Endothelial cell of umbilical vein (primary cell): Measurements from ENCODE around the gene RTCB. TPM values are rescaled to one million over a fixed set of nuclear protein-coding genes. Genes with fewer than 3 reads are reported as not detected.

Experiments used
- BruUV-seq: library from RNA; stranded (reverse); fragments of 400-500 nt; replicated peaks from 2 replicates; lab custom pipeline; 2021; lab: Mats Ljungman, UMichigan
- CTCF ChIA-PET: fragments of 300-600, 350-600 bp; sonication (Branson Sonifier 250); formaldehyde crosslinking; loops from one replicate; lab custom pipeline; 2021; ENCODE audit warnings: antibody characterized with exemption, inconsistent platforms; lab: Charles Lee
- POLR2A ChIA-PET: fragments of 300-600, 350-600 bp; sonication (Branson Sonifier 250); formaldehyde crosslinking; loops from one replicate; lab custom pipeline; 2021; ENCODE audit warnings: antibody characterized with exemption, inconsistent platforms; lab: Charles Lee
- DNase-seq: peaks from one replicate; pipeline ENCODE4 v3.0.0-alpha.2; 2011; ENCODE audit warnings: low read depth, low spot score
- FAIRE-seq: peaks from 2 replicates; lab custom pipeline; 2011; peaks lifted over from hg19 to GRCh38; lab: Jason Lieb, UNC
- H2AFZ ChIP-seq: 2 replicates; pipeline ENCODE4 v1.6.0; 2012; ENCODE audit warnings: low read depth, low read length, control low read depth, inconsistent platforms
- H3K27ac ChIP-seq: 2 replicates; pipeline ENCODE4 v1.5.1; 2011; ENCODE audit warnings: low read depth, mild to moderate bottlenecking, control low read depth, low read length, moderate library complexity; ENCODE audit not compliant: insufficient read depth
- H3K27me3 ChIP-seq, 2 experiments: 2 replicates each; pipeline versions ENCODE4 v1.6.0 to v1.6.1; 2011; ENCODE audit warnings: low read length in 2 of 2, mixed read lengths in 1 of 2; ENCODE audit not compliant: control insufficient read depth in 2 of 2, insufficient read depth in 2 of 2
- H3K36me3 ChIP-seq, 2 experiments: 2 replicates in 1 of 2; 3 replicates in 1 of 2; pipeline ENCODE4 v1.5.1; 2011; ENCODE audit warnings: low read length in 2 of 2, mild to moderate bottlenecking in 1 of 2, moderate library complexity in 1 of 2; ENCODE audit not compliant: control insufficient read depth in 2 of 2, insufficient read depth in 2 of 2; ENCODE audit errors: extremely low read depth in 1 of 2
- H3K4me1 ChIP-seq: 3 replicates; pipeline ENCODE4 v1.5.1; 2011; ENCODE audit warnings: mild to moderate bottlenecking, low read length; ENCODE audit not compliant: control insufficient read depth, insufficient read depth; ENCODE audit errors: extremely low read depth
- H3K4me2 ChIP-seq: 2 replicates; pipeline ENCODE4 v1.6.1; 2011; ENCODE audit warnings: low read length, control low read depth, mixed read lengths; ENCODE audit not compliant: insufficient read depth
- H3K4me3 ChIP-seq, 3 experiments: fragments of 200-600 bp in 1 of 3; sonication (generic), shearing (Covaris generic) in 1 of 3; replicated peaks in 1 of 3; 2 replicates each; pipeline ENCODE4 v1.5.1; 2011 to 2016; ENCODE audit warnings: control low read depth in 3 of 3, low read length in 3 of 3, mild to moderate bottlenecking in 2 of 3, inconsistent platforms in 1 of 3, low read depth in 1 of 3, moderate library complexity in 1 of 3; ENCODE audit not compliant: insufficient read depth in 1 of 3
- H3K79me2 ChIP-seq: 2 replicates; pipeline ENCODE4 v1.6.0; 2012; ENCODE audit warnings: low read length, inconsistent platforms; ENCODE audit not compliant: control insufficient read depth, insufficient read depth
- H3K9ac ChIP-seq: replicated peaks from 2 replicates; pipeline ENCODE3; 2011; ENCODE audit warnings: low read length, control low read depth; ENCODE audit not compliant: insufficient read depth; ENCODE audit errors: extremely low read depth
- H3K9me1 ChIP-seq: replicated peaks from 3 replicates; pipeline ENCODE4 v1.6.0; 2011; ENCODE audit warnings: mild to moderate bottlenecking, low read length; ENCODE audit not compliant: control insufficient read depth, insufficient read depth; ENCODE audit errors: extremely low read depth
- H3K9me3 ChIP-seq: replicated peaks from 2 replicates; pipeline ENCODE4 v1.5.1; 2012; ENCODE audit warnings: low read length, inconsistent platforms; ENCODE audit not compliant: control insufficient read depth, insufficient read depth
- H4K20me1 ChIP-seq: replicated peaks from 2 replicates; pipeline ENCODE3; 2011; ENCODE audit warnings: mild to moderate bottlenecking, low read length; ENCODE audit not compliant: control insufficient read depth, insufficient read depth; ENCODE audit errors: extremely low read depth
- EZH2 ChIP-seq: IDR thresholded peaks from 2 replicates; pipeline ENCODE4 v1.6.1; 2012; ENCODE audit warnings: borderline replicate concordance, low read depth, mild to moderate bottlenecking, moderate library complexity, low read length, inconsistent platforms; ENCODE audit not compliant: severe bottlenecking
- FOS ChIP-seq: IDR thresholded peaks from 2 replicates; pipeline ENCODE4 v1.6.1; 2011; ENCODE audit warnings: mild to moderate bottlenecking, low read length, moderate library complexity, borderline replicate concordance; ENCODE audit not compliant: insufficient read depth
- GATA2 ChIP-seq: IDR thresholded peaks from 2 replicates; pipeline ENCODE4 v1.7.0; 2011; ENCODE audit warnings: low read depth, mild to moderate bottlenecking, moderate library complexity, mixed read lengths, low read length; ENCODE audit not compliant: insufficient read length, insufficient read depth
- JUN ChIP-seq: IDR thresholded peaks from 2 replicates; pipeline ENCODE4 v1.6.1; 2011; ENCODE audit warnings: borderline replicate concordance, low read depth; ENCODE audit not compliant: insufficient read length, insufficient read depth
- MAX ChIP-seq: IDR thresholded peaks from 2 replicates; pipeline ENCODE4 v1.6.1; 2011; ENCODE audit not compliant: insufficient read depth, insufficient read length
- MYC ChIP-seq: IDR thresholded peaks from one replicate; pipeline ENCODE4 v1.6.1; 2011; ENCODE audit warnings: mild to moderate bottlenecking, low read depth, low read length
- POLR2A ChIP-seq: IDR thresholded peaks from 2 replicates; pipeline ENCODE4 v1.6.1; 2012; ENCODE audit warnings: low read depth, mild to moderate bottlenecking, control low read depth, low read length
- POLR2AphosphoS5 ChIP-seq: IDR thresholded peaks from 2 replicates; pipeline ENCODE4 v1.6.1; 2012; ENCODE audit warnings: low read depth, mild to moderate bottlenecking, control low read depth, low read length, moderate library complexity; ENCODE audit not compliant: insufficient read depth
- dilution Hi-C: fragments of 300-500 bp; cut with MboI; formaldehyde crosslinking; loops from one replicate; pipeline ENCODE4 v1.15.0; 2019; ENCODE audit warnings: low sequenced_read_pairs; ENCODE audit not compliant: extremely low pct_ligation_motif_present
- intact Hi-C: fragments of 100-400 bp; cut with micrococcal nuclease; formaldehyde crosslinking; loops from one replicate; pipeline ENCODE4 v1.10.0; 2022
- polyA plus RNA-seq, 4 experiments: library from polyadenylated mRNA; depleted of rRNA in 3 of 4; stranded (reverse) in 3 of 4; unstranded in 1 of 4; fragments of >200 nt; gene quantifications; 2 replicates each; pipeline versions ENCODE4 v1.2.1 to v1.2.3, GENCODE V29; 2011 to 2012; ENCODE audit warnings: missing spikeins in 1 of 4
- total RNA-seq: library from RNA; stranded (reverse); gene quantifications from 2 replicates; pipeline ENCODE4 v1.2.3, GENCODE V29; 2021
- TF ChIP-seq, protein P1 (sequence below), 2 donors: IDR thresholded peaks; 1 replicate in 1 of 2; 2 replicates in 1 of 2; pipeline ENCODE4 v1.5.1; 2011; ENCODE audit warnings: low read length in 2 of 2, mild to moderate bottlenecking in 2 of 2, moderate library complexity in 2 of 2, control low read depth in 1 of 2, inconsistent platforms in 1 of 2, low read depth in 1 of 2; ENCODE audit not compliant: insufficient read depth in 1 of 2; ENCODE audit errors: extremely low read depth in 1 of 2

RTCB gene
- total and polyA plus RNA-seq, 2 donors (not counting 3 experiments of a cell fraction or from before 2014, with no cell fraction given) = 98.7 to 100 TPM

GRCh38 chr22:32426881-32427280 lies 14.8 kb upstream of the RTCB start:
- dilution Hi-C loops = no loop called here
- CTCF ChIA-PET = no interaction called here
- no peak overlapping the region for H3K27ac ChIP-seq
- DNase-seq = no peak
- no peaks in the 10 kb centered on the region for H3K79me2 ChIP-seq
- H3K4me3 ChIP-seq = no peak overlapping the region
- no peaks in the 10 kb centered on the region for H3K4me1 ChIP-seq
- H4K20me1 ChIP-seq = no peaks in the 10 kb centered on the region
- no peak for FAIRE-seq
- no peak overlapping the region for H3K4me2 ChIP-seq
- no TSS peak for BruUV-seq
- POLR2A ChIA-PET = no interaction called here
- no peaks in the 10 kb centered on the region for H3K9me1 ChIP-seq
- no peak for TF ChIP-seq GATA2
- TF ChIP-seq MAX = no peak
- no peak for TF ChIP-seq POLR2A
- TF ChIP-seq FOS = no peak
- no peak for TF ChIP-seq MYC
- no peak for TF ChIP-seq EZH2
- TF ChIP-seq, protein P1, sequence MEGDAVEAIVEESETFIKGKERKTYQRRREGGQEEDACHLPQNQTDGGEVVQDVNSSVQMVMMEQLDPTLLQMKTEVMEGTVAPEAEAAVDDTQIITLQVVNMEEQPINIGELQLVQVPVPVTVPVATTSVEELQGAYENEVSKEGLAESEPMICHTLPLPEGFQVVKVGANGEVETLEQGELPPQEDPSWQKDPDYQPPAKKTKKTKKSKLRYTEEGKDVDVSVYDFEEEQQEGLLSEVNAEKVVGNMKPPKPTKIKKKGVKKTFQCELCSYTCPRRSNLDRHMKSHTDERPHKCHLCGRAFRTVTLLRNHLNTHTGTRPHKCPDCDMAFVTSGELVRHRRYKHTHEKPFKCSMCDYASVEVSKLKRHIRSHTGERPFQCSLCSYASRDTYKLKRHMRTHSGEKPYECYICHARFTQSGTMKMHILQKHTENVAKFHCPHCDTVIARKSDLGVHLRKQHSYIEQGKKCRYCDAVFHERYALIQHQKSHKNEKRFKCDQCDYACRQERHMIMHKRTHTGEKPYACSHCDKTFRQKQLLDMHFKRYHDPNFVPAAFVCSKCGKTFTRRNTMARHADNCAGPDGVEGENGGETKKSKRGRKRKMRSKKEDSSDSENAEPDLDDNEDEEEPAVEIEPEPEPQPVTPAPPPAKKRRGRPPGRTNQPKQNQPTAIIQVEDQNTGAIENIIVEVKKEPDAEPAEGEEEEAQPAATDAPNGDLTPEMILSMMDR (IDR thresholded peaks at IDR 0.05; ENCODE audit: extremely low read depth in 1 of 2, insufficient read depth in 1 of 2, low read depth in 1 of 2, low read length in 2 of 2) = no peak
- no peak for TF ChIP-seq JUN
- no peak for TF ChIP-seq POLR2AphosphoS5
- H2AFZ ChIP-seq = no peak overlapping the region
- H3K9ac ChIP-seq = no peak overlapping the region
- H3K27me3 ChIP-seq = peaks cover 0 to 3% of the 10 kb centered on the region in 2 experiments
- intact Hi-C loops = no loop called here
- H3K9me3 ChIP-seq = no peaks in the 10 kb centered on the region
- H3K36me3 ChIP-seq = no peaks in the 10 kb centered on the region
